Omental fat pad (tissue), 4 donors: Measurements from ENCODE around the gene ANKIB1. TPM values are rescaled to one million over a fixed set of nuclear protein-coding genes. Genes with fewer than 3 reads are reported as not detected.

Source experiments
- ATAC-seq: fragments of 150-250 bp; one replicate; pipeline ENCODE4 v1.9.1; 2016; ENCODE audit warnings: mild to moderate bottlenecking, moderate library complexity; ENCODE audit not compliant: low FRiP score
- DNase-seq: peaks from one replicate; pipeline ENCODE4 v3.0.0-alpha.2; 2019; ENCODE audit warnings: low spot score
- CTCF ChIP-seq, 3 donors: fragments of 450-650 bp; IDR thresholded peaks; one replicate each; pipeline ENCODE4 v1.5.1; 2016 to 2017; ENCODE audit warnings: antibody characterized with exemption in 3 of 3, mild to moderate bottlenecking in 3 of 3, moderate library complexity in 2 of 3
- total RNA-seq, 4 donors: library from RNA; depleted of rRNA; stranded (reverse); fragments of >200 nt; gene quantifications; one replicate each; pipeline ENCODE4 v1.1.0, GENCODE V29; 2016

The ANKIB1 gene
- total RNA-seq, 4 donors from 2014 or later = 30.6 to 55.2 (median 36.3) TPM

GRCh38 chr7:92303761-92304160, 58.0 kb downstream of the ANKIB1 start:
- no peak for TF ChIP-seq CTCF (IDR thresholded peaks at IDR 0.05)
- ATAC-seq (no peak), DNase-seq (no peak)

GRCh38 chr7:92304406-92304893, 58.7 kb downstream of the ANKIB1 start:
- TF ChIP-seq CTCF (IDR thresholded peaks at IDR 0.05) = no peak
- ATAC-seq = no peak
- DNase-seq = no peak

DNA sequence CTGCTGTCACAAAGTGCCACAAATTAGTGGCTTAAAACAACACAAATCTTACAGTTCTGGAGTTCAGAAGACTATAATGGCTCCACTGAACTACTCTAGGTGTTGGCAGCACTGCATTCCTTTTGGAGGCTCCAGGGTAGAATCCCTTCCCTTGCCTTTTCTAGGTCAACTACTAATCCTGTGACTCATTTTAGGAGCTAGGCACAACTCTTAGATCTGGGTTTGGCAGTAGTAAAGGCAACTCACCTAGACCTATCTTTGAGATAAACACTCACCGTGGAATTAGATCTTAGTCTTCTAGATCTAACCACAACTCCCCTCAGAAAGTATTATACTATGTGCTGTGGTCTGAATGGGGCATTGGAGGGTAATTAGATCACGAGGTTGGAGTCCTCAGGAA, 60.4 kb downstream of the ANKIB1 start:
- TF ChIP-seq CTCF (IDR thresholded peaks at IDR 0.05) = no peak
- DNase-seq (no peak), ATAC-seq (no peak)

GRCh38 chr7:92313055-92313454, 67.3 kb downstream of the ANKIB1 start:
- ATAC-seq = no peak
- no peak for TF ChIP-seq CTCF (IDR thresholded peaks at IDR 0.05)

GRCh38 chr7:92319243-92319642, 73.5 kb downstream of the ANKIB1 start:
- no peak for DNase-seq
- TF ChIP-seq CTCF (IDR thresholded peaks at IDR 0.05) = no peak
- ATAC-seq = no peak

More at GRCh38 chr7:92313055-92313454, 67.3 kb downstream of the ANKIB1 start:
- no peak for DNase-seq

DNA sequence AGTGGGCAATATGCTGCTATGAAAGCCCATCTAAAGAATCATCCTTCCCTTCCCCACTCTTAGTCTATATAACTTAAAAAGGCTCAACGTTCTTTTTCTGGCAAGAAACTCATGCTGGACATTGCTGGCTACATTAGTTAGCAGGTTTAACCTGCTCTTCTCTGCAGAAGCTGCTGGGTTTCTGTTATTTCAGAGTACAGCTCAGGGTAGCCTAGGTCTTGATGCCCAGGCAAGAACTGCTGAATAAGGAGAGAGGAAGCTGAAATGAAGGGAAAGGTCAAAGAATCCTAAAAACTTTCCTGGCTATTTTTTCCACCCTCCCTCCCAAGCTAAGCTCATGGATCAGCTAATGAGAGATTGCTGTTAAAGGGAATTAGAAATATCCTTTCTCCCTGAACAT, 79.4 kb downstream of the ANKIB1 start:
- no peak for DNase-seq
- ATAC-seq = no peak
- TF ChIP-seq CTCF (IDR thresholded peaks at IDR 0.05) = no peak

DNA sequence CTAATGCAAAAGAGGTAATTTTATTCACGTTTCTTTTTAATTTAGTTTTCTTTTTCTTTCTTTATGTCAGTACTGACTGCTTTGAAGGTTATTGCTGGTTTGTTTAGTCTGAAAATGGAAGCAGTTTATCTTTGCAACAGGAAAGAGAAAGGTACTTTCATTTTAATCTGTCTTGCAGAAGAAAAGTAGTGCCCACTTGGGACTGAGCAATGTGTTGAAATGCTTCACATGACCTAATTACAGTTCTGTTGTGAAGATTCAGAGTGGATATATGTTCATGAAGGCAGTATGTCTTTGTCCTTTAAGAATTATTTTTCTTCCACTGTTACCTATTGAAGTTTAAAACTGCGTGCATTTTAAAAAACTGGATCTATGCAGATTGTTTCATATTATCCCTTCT, 80.1 kb downstream of the ANKIB1 start:
- TF ChIP-seq CTCF (IDR thresholded peaks at IDR 0.05) = no peak
- no peak for ATAC-seq
- no peak for DNase-seq
